NCI-H524 treated with DMSO at 0.1 percent for 48 hours (cell line): ENCODE results near the gene CCDC174.
"Not testable (repeated sequence)": the region's sequence is repeated elsewhere in the genome, so short reads cannot be mapped to it uniquely, and the experiment has no call there.

Source experiments
- DNase-seq: peaks from one replicate; lab custom pipeline; 2025; lab: John Stamatoyannopoulos, UW

CCDC174 gene

DNA sequence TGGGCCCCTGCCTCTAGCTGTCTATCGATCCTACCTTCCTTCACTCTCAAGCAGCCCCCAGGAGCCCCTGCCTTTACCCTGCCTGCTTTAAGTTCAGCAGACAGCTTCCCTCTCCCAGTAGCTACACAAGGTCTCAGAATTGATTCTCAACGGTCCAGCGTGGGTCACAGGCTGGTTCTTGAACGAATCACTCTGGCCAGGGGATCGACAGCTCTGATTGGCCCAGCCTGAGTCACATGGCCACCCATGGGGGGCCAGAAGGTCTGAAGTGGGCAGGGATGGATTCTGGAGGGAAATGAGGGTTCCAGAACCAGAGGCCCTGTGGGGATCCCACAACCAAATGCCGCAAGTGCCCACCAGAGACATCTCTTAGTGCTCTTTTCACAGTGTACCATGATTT lies 23.7 kb upstream of the CCDC174 start:
- no peak for DNase-seq

DNA sequence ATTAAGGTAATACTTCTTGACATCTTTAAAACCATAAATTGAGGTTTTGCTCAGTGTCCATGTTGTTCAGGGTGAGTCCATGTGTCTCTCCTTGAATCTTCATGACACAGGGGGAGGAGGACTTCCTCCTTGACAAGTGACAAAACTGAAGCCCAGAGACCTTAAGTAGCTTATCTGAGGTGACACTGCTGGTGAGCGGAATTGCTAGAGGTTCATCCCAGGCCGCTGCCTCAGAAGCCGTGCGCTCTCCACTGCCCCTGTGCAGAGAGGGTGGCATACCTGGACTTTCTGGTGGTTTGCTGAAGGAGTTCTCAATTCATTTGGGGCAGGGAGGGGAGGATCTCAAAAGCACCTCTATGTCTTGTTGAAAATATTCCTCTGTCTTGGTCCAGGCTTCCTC lies 23.2 kb upstream of the CCDC174 start:
- no peak for DNase-seq

DNA sequence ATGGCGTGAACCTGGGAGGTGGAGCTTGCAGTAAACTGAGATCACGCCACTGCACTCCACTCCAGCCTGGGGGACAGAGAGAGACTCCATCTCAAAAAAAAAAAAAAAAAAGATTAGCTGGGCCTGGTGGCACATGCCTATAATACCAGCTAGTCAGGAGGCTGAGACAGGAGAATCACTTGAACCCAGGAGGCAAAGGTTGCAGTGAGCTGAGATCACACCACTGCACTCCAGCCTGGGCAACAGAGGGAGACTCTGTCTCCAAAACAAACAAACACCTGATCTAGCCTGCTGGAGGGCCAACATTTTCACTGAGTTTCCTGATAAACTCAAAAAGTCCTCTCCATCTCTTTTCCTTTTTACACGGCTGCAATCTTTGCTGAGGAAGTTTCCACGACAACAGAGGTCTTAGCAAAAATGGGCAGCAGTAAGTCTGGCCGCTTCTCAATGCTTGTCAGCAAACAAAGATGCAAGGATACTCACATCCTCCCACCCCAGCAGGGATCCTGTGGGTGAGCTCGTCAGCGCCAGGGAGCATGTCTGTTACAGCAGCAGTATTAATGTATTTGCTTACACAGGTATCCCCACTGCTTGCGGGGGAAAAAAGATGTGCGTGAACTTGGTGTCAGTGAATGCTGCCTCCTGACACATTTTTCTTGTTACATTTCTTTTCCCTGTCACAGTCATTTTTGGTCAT lies 21.0 kb upstream of the CCDC174 start:
- no peak for DNase-seq

DNA sequence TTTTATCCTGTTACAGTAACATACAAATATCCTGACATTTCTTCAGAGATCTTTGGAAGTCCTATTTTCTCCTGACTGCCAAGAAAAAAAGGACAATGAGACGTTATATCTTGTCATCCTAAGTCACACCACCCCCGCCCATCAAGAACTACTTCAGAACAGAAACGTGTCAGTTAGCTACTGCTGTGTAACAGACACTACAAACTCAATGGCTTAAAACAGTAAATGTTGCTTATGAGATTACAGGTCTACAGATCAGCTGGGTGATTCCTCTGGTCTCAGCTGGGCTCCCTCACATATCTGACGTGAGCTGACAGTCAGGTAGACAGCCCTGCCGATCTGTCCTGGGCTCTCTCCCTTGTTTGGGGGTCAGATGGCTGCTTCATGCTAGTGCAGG lies 20.5 kb upstream of the CCDC174 start:
- DNase-seq = no peak

DNA sequence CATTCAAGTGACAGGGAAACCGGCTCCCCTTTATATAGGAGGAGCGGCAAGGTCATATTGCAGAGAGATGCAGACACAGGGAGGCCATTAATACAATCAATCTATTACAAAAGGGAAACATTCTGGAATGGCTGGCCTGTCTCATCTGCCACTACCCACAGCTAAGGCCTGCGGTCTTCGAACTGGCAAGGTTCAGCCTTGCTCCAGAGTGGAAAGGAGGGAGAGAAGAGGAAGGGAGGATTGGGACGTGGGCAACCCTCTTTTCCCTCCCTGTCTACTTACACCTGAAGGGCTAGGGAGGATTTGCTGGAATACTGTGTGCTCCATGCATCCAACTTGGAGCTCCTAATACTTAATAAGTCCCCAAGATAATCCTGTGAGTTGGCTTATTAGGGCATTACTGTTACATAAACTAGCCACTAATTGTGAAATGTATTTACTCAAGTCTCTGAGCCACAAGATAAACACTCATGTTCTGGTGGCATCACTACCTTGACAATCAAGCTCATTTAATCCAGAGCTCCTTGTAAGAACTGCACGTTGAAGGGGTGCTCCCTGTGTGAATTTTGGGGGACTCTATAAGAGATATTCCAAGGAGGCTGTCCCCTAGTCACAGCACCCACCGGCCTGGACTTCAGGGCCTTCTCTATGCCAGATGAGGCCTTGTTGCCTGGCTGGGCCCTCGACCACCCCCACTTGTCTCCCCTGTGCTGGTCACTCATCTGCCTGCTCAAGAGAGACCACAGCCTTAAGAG lies 19.7 kb upstream of the CCDC174 start:
- no peak for DNase-seq

DNA sequence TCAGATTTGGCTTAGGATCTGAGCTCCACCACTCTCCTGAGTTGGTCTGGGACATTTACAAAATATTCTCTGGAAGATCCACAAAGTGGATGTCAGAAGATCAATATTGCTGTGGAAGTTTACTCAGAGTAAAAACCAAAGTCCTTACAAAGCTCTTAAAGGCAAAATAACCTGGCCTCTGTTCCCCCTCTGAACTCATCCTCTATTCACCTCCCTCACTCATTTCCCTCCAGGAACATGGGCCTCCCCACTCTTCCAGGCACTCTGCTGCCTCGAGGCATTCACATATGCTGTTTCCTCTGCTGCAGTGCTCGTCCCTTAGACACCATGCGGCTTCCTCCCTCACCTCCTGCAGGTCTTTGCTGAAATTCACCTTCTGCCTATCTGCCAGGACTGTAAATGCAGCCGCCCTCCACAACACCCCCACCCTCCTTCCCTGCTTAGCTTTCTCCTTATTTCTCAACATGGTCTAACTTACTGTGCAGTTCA lies 19.1 kb upstream of the CCDC174 start:
- no peak for DNase-seq

DNA sequence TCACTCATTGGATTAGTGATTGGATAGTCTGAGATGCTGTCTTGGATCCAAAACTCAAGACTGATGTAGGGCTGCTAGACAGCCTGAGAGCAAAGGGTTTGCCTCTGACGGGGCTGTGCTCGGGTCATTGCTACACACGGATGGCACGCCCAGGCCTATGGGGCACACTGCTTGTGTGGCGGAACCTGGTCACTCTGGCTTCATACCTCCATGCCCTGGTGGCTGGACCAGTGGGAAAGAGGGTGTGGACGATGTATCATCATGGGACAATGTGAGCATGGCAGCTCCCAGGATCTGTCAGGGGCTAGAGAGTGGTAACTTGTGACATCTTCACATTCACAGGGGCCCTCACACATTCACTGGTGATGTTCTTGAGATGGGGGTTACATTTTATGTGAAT lies 18.1 kb upstream of the CCDC174 start:
- DNase-seq = no peak

DNA sequence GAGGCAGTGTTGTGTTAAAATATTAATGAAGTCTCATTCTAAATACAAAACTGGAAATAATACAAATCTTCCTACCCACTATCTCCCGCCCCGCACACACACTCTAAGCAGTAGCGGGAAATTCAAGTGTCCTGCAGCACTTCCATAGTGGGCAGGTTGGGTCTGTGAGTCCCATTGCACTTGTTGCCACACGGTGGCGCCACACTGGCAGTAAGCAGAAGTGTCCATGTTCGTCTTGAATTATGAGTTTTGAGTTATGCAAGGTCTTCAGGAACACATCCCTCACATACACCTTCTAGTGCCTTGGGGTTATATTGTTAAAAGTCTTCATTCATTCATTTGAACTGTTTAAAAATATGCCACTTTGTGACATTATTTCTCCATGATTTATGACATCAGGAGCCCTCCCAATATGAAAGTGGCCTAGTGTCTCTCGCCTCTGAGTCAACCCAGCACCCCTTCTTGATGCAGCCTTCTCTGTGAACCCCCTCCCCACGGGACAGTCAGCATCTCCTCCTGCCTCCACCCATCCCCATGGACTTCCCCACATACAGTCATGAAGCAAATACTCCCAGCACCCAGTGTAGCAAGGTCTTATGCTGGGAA lies 17.6 kb upstream of the CCDC174 start:
- DNase-seq = no peak

DNA sequence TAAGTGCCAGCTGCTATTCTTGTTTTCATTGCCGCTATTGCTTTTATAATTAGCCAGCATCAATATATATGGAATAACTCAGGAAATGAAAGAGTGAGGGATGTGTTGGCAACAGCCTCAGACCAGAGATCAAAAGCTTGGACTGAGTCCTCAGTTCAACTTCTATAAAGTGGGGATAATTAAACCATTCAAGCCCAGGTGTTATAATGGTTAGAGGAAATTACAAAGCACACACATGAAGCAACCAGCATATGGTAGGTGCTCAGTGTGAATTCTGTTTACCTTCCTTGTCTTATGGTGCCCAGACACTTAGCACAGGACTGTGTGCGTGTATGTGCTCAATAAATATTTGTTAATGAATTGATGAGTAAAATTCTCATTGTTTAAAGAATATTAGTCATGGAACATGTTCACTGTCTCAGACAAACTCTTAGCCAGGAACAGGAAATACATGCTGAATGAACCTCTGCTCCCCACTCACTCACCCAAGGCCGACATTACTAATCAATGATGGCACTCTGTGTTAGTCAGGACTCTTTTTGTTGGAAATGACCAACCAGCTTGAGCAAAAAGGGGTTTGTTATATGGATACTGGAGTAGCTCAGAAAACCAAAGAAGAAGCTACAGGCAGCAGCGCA lies 16.7 kb upstream of the CCDC174 start:
- no peak for DNase-seq

DNA sequence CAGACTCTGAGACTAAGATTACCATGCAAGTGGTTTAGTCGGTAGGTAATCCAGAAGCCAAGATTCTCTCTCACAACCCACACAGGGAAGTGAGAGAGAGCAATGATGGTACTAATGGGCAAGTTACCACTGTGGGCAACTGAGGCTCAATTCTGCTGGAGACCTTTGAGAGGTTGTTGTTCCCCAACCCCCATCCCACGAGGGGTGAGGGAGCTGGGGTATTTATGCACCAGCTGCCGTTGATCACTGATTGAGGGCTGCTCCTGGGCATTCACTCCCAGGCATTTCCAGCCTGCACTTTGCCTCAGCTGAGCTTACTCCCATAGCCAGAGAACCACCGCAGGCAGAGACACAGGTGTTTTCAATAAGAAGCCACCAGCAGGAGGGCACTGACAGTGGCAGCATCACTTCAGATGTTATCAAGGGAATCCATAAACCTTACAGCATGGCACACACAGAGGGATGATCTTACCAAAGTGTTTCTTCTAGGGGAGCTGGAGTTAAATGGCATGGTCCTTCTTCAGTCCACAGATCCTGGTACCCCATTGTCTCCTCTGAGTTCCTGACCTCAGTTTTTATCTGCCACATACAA lies 15.0 kb upstream of the CCDC174 start:
- DNase-seq = no peak

DNA sequence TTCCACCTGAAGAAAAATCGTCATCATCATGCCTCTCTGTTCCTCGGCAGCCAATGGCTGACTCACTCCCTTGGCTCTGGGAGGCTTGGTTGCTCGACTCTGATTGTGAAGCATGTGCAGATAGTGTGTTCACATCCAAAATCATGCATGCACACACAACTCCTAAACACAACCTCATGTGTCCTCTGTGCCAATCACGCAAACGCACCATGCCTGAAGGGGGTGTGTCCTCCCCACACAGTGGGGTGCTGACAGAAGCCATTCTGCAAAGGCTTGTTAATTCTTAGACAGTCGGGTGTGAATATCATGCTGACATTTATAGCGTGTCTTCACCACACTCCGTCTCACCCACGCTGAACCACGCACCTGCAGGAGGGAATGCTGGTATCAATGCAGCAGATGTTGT lies 11.4 kb upstream of the CCDC174 start:
- DNase-seq = no peak

DNA sequence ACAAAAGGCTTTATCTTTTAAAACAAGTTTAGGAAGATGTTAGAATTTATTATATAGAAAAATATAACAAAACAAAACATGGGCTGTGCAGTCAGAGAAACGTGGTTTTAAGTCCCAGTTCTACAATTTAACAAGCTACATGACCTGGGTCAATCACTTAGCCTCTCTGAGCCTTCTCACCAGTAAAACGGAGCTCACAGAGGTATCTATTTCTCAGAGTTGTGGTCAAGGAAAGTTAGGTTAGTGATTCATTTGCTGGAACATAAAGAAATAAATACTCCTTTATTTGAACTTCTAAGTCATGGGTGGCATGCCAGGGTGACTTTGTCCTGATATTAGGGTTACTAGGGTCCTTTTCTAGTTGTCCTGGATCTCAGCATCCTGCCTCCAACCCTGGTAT lies 10.8 kb upstream of the CCDC174 start:
- DNase-seq = no peak

DNA sequence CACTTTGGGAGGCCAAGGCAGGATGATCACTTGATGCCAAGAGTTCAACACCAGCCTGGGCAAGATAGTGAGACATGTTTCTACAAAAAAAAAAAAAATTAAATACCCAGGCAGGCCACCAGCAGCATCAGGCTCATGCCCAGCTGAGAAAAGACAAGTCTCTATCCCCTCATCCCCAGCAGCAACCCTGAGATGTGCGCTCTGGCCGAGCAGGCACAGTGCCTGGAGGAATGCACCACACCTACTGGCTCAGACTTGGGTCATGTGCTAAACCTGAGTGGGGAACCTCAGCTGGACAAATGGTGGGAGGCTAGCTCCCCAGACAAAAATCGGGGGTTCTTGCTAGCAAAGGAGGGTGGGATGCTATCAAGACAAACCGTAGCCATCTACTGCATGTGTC lies 10.2 kb upstream of the CCDC174 start:
- DNase-seq = no peak

DNA sequence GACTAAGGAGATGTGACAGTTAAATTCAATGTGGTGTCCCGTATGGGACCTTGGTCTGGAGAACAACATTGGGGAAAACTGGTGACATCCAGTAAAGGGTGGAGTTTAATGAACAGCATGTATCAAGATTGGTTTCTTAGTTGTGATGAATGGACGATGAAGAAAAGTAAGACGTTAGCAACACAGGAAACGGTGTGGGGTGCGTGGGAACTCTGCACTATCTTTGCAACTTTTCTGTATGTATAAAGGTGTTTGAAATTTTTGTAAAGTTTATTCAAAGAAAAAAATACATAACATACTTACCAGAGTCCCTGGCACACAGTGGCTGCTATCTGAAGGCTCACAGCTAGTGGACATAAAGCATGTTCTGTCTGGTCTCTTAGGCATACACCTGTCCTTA lies 6.1 kb upstream of the CCDC174 start:
- no peak for DNase-seq

DNA sequence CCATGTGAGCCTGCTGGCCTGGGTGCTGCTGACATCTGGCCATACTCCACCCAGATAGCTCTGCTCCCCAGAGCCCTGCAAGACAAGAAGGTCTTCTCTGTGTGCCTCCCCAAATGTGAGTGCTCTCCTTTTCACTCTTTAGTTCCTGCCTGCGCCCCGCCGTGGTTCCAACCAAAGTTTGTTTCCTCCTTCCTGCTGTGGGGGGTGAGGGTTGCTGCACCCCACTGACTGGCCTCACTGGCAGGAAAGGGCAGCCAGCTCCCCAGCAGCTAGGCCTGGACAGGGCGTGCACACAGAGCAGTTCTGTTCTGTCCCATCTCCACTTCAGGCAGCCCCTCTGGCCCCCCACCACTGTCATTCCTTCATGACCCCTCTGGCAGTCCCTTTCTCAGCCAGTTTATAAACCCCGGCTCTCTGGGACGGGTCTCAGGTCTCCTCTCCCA lies 5.4 kb upstream of the CCDC174 start:
- DNase-seq = no peak

DNA sequence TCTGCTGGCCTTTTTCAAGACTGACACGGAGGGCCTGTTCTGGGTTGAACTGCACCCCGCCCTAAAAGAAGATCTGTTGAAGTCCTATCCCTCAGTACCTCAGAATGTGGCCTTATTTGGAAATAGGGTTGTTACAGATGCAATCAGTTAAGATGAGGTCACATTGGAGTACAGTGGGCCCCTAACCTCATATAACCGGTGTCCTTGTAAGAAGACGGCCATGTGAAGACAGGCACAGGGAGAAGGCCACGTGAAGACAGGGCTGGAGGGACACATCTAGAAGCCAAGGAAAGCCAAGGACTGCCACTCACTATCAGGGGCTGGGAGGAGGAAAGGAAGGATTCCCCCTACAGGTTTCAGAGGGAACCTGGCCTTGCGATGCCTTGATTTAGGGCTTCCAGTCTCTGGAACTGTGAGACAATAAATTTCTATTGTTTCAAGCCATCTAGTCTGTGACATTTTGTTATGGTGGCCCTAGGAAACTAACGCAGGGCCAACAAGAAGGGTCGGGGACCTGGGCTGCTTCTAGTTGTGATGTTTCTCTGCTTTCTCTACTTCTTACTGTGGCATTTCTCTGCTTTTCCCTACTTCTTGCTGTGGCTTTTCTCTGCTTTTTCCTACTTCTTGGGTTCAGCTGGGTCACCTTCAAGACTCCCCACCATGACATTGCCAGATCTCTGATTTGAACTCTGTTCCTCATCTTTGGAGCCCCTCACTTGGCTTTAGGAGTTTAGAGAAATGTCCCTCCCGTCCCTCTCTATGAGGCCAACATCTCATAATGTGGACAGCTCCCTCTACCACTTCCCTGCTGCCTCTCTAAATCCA lies 4.8 kb upstream of the CCDC174 start:
- no peak for DNase-seq

DNA sequence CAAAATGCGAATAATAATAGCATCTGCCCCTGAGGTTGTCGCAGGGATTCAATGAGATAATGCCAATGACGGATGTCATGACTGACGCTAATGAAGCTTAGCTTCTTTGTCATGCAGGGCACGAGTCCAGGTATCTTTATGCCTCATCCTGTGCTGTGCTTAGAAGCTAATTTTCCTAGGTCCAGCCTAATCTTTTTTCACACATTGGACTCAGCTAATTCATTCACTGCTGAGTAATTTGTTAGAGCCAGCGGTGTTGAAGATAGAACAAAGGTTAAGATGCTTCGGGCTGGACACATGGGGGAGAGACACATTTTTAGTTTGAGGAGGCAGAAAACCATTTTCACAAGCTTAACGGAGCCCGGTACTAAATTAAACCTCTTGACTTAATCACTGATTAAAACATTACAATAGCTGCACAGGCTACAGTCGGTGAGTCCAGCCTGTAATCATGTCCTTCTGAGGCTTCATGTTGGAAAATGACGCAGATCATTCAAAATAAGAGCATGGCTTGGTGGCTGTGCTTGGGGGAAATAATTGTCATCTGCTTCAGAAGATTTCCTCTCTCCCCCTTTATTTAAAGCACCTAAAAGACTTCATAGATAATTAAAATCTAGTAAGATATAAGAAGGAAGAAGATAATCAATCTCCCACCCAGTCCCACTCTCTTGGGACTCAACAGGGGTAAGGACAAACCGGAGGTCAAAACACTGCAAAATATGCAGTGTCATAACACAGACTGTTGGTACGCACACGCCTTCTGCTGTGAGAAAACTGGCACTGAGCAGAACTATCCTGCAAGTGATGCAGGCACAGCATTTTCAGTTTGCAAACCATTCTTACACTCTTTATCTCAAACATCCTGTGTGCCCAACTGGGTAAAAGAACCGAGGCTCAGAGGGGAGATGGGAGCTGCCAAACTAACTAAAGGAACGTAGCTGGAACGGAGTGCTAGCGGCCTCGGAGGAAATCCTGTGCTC lies 3.3 kb upstream of the CCDC174 start:
- no peak for DNase-seq

DNA sequence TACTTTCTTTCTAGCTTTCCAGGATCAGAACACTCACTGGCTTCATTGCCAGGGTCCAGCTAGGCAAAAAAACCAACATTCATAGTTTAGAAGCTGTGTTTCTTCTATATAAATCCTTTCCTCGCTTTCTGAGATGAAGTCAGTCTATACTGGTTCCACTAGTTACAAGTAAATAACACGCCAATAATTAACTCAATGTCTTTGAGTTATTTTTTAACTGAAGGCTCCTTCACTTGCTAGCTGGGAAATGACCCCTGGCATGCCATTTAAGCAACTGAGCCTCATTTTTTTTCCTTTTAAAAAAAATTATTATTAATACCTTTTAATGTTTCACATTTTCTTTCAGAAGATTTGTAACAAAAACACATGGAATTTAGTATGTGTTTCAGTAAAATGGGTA lies 2.1 kb upstream of the CCDC174 start:
- DNase-seq = no peak

DNA sequence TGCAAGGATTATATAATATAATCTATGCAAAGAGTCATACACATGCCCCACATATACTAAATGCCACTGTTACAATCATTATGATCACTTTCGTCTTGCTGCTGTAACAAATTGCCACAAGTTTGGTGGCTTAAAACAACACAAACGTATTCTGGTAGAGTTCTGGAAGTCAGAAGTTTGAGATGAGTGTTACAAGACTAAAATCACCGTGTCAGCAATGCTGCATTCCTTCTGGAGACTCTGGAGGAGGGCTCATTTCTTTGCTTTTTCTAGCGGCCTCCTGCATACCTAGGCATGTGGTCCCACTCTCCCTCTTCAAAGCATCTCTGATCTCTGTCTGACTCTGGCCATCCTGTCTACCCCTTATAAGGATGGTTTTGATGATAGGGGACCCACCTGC lies 1.4 kb upstream of the CCDC174 start:
- DNase-seq = no peak

DNA sequence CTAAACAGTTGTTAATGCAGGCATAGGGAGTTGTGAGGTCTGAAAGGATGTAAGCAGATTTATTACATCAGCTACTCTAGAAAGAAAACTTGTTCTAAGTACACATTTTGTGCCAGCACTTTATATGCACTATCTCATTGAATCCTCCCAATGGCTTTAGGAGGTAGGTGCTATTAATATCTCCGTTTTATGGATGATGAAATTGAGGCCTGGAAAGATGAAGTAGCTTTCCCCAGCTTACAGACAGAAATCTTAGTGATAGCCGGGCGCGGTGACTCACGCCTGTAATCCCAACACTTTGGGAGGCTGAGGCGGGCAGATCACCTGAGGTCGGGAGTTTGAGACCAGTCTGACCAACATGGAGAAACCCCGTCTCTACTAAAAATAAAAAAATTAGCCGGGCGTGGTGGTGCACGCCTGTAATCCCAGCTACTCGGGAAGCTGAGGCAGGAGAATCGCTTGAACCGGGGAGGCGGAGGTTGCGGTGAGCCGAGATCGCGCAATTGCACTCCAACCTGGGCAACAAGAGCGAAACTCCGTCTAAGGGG lies 872 bp downstream of the CCDC174 start:
- not testable (repeated sequence) for DNase-seq
